ENCODE measurements around the gene RRP7A.

- TF ChIP-seq CTCF (IDR thresholded peaks at IDR 0.05; ENCODE audit: insufficient read depth, low read length, poor library complexity, severe bottlenecking) (no peak), EZH2phosphoT487 (conservative IDR thresholded peaks at IDR 0.05; ENCODE audit: low read length) (no peak)
These were observed 34.1 kb upstream of the RRP7A start, which contains the start of gene SERHL2 for GRCh38 chr22:42553475-42554361.

All from SU-DHL-6 (cell line).